ENCODE data around the gene ECT2L.

ECT2L gene, protein sequence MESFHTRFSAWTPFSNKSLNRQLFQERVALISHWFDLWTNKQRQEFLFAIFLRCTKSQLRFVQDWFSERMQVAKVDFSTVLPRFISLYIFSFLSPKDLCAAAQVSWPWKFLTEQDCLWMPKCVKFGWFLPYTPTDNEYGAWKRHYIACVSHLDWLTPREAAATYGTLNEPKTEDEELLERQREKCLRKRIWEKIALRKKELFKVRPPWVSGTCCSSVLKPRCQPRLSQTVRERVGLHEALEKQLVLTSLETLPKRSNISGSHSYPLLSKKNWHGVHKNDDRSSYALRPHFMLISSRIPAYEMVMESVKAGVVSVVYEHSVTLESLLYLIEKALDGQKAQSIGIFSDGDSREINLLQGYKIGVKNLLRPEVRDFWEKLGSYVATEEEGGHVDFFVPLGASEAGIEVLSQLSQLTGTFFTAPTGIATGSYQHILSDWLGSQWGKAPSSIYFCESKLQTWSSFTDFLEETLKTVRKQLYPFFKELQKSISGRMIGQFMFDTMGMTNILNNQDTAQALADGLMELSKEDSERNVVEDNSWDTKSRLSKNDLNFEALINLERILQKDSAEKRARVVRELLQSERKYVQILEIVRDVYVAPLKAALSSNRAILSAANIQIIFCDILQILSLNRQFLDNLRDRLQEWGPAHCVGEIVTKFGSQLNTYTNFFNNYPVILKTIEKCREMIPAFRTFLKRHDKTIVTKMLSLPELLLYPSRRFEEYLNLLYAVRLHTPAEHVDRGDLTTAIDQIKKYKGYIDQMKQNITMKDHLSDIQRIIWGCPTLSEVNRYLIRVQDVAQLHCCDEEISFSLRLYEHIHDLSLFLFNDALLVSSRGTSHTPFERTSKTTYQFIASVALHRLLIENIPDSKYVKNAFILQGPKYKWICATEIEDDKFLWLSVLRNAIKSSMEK

GRCh38 chr6:138795809-138796603 is at the start of gene ECT2L:
TSS of gene ECT2L (plus strand) at chr6:138796087. CDS start at chr6:138813275, 17,188 bp downstream.
- DNase-seq, result no peak

- no peak for DNase-seq
Observed at GRCh38 chr6:138752017-138752416, 43.9 kb upstream of the ECT2L start.

DNA sequence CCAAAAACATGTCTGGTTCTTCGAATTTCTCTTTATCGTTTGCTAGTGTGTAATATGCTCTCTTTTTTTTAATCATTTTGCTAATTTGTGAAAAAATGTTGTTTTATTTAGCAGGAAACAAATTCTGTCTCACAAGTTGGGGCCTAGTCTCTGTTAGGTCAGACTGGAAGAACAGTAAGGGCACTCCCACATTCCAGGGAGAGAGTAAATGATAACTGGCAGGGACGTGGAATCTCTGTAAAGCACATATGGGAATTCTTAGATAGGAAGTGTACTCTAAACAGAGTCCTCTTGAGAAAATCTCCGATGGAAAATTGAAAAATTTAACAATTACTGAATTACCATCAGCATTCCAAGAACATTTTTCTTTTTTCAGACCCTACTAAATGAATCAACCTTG is 38.8 kb upstream of the ECT2L start:
- DNase-seq, result no peak

DNA sequence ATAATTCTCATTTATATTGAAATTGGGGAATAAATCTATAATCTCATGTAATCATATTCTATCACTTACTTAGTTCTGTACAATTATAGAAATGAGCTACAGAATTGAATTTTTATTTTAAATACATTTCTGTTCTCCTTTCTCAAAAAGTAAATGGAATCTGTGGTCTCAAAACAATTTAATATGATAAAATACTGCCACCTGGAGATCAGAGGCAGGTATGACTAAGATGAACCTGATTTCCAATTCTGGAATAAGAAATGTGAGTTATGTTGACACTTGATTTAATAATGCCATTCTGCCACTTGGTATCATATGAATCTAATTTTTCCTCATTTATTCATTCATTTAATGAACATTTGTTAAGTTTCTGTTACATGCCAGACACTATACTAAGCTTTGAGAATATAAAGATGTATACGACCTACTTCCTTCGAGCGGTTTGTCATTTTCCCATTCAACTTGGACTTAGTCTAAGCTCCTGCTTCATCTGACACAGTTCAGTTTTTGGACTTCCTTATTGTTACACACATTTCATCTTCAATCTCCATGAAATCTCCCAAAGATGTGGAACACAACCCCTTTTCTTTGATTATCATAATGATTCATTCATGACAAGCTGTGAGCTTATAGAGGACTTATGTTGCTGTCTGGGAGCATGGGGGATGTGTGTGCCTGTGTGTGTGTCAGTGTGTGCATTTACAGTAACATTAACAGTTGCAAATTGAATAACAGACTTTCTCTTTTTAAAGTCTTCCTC is 29.8 kb upstream of the ECT2L start:
- DNase-seq, result no peak

- no peak for DNase-seq
Observed at GRCh38 chr6:138769102-138769676, 26.7 kb upstream of the ECT2L start.

GRCh38 chr6:138772596-138773176 is 23.2 kb upstream of the ECT2L start:
- no peak for DNase-seq

- peak; percentile 87 to 94 (median 91) for DNase-seq
Observed at GRCh38 chr6:138773177-138774091, 22.5 kb upstream of the ECT2L start, which contains the start of gene CCDC28A. TSS of gene CCDC28A (plus strand) at chr6:138773769. CDS start at chr6:138776121, 2,352 bp downstream.

GRCh38 chr6:138774370-138774769 is 21.5 kb upstream of the ECT2L start:
- no peak for DNase-seq

GRCh38 chr6:138776659-138777058 is 19.2 kb upstream of the ECT2L start:
- no peak for DNase-seq

- no peak for DNase-seq
Observed at GRCh38 chr6:138778331-138778730, 17.6 kb upstream of the ECT2L start.

- no peak for DNase-seq
Observed at GRCh38 chr6:138782243-138782642, 13.6 kb upstream of the ECT2L start.

DNA sequence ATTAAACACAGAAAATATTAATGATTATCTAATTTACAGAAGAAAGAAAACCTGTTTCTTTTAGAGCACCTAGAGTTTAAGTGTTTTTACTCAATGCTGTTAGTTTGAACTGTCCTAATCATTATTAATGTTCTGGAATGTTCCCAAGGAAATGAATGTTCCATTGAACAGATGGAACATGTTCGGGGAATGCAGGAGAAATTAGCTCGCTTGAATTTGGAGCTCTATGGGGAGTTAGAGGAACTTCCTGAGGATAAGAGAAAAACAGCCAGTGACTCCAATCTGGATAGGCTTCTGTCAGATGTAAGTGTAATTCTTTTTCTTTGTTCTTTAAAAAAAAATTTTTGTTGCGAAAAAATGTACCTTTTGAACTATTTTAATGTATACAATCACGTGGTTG is 10.8 kb upstream of the ECT2L start:
- no peak for DNase-seq

- no peak for DNase-seq
Observed at GRCh38 chr6:138785980-138786379, 9.9 kb upstream of the ECT2L start.

DNA sequence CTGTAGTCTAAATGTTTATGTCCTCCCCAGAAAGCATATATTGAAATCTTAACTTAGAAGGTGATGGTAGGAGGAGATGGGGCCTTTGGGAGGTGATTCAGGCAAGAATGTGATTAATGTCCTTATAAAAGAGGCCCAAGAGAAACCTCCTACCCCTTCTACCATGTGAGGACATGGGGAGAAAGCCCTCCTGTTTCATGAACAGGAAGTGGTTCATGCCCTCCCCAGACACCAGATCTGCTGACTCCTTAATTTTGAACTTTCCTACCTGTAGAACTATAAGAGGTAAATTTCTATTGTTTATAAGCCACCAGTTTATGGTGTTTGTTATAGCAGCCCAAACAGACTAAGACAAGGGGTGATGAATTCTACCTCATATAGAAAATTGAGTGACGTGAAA is 8.7 kb upstream of the ECT2L start:
- no peak for DNase-seq

- DNase-seq, result no peak
Observed at GRCh38 chr6:138796771-138797170, 884 bp downstream of the ECT2L start.

DNA sequence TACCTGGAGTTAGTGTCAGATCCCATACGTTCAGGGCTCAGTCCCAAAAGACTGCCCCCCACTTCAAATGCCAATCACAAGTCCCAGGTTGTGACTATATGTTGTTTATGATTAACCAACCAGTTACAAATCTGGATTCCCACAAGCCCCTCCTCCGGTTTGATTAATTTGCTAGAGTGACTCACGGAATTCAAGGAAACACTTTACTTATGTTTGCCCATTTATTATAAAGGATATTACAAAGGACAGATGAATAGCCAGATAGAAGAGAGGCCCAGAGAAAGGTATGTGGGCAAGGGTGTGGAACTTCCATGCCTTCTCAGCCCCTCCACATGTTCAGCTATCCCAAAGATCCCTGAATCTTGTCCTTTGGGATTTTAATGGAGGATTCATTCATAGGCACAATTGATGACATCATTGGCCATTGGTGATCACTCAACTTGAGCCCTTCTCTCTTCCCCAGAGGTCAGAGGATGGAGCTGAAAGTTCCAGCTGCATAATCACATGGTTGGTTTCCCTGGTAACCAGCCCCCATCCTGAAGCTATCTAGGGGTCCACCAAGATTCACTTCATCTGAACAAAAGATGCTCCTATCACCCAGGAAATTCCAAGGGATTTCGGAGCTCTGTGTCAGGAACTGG is 2.0 kb downstream of the ECT2L start:
- DNase-seq, result no peak

- DNase-seq, result no peak
Observed at GRCh38 chr6:138800377-138801150, 4.7 kb downstream of the ECT2L start.

- no peak for DNase-seq
Observed at GRCh38 chr6:138803331-138803730, 7.4 kb downstream of the ECT2L start.

- DNase-seq, result no peak
Observed at GRCh38 chr6:138803861-138804260, 8.0 kb downstream of the ECT2L start.

Measured in activated CD4-positive, CD25-positive, alpha-beta regulatory T cell (primary cell).